ENCODE data around the gene TMEM175.
"Not testable (repeated sequence)": the region's sequence is repeated elsewhere in the genome, so short reads cannot be mapped to it uniquely, and the experiment has no call there.

TMEM175 gene

DNA sequence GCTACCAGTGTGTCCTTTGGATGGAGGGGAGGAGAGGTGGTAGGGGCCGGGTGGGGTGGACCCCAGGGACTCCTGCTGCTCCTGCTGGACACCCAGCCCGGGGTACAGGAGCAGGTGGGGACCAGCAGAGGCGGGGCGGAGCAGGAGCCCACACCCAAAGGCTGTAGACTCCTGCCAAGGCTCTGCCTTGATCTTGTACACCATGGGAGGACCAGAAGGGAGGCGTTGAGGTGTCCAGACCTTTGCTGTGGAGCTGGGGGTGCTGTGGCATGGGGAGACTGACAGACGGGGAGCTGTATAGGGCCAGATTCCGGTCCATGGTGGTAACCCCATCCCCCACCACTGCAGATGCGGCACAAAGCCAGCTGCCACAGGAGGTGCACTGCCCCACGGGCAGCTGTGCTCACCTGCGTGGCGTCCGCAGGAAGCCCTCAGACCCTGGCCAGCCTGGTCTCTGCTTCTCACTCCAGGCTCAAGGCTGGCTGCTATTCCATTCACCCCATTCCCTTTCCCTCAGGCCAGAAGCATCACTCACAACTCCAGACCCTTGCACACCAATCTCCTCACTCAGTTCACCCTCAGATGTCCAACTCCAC, 65.9 kb downstream of the TMEM175 start:
- no peak for DNase-seq (ENCODE audit: low spot score in 2 of 2)
- no peak overlapping the region for H3K4me3 Mint-ChIP-seq

DNA sequence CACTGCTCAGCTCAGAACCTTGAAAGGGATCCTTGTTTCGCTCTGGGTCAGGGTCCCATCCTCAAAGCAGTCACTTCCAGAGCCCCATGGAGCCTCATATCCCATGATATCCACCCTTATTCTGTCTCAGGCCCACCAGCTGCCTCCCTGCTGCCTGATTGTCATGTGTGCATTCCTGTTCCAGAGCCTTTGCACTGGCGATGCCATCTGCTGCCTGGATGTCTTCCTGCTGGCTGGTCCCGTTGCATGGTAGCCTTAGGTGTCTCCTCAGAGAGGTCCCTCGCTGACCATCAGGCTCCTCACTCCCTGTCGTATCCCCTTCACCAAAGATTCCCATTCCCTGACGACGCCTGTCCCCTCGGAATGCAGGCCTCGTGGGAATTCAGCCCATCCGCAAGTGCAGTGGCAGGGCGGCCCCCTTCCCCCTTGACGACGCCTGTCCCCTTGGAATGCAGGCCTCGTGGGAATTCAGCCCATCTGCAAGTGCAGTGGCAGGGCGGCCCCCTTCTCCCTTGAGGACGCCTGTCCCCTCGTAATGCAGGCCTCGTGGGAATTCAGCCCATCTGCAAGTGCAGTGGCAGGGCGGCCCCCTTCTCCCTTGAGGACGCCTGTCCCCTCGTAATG, 67.1 kb downstream of the TMEM175 start:
- DNase-seq (ENCODE audit: low spot score in 2 of 2); H3K36me3 Mint-ChIP-seq; H3K27ac Mint-ChIP-seq; H3K4me1 Mint-ChIP-seq; H3K4me3 Mint-ChIP-seq; H3K9me3 Mint-ChIP-seq; ATAC-seq: not testable (repeated sequence)

More for the DNA sequence above, 65.9 kb downstream of the TMEM175 start:
- Mint-ChIP-seq H3K9me3 (no peaks in the 10 kb centered on the region), H3K27ac (no peak overlapping the region), H3K36me3 (no peaks in the 10 kb centered on the region), H3K4me1 (no peaks in the 10 kb centered on the region)
- no peak for ATAC-seq

DNA sequence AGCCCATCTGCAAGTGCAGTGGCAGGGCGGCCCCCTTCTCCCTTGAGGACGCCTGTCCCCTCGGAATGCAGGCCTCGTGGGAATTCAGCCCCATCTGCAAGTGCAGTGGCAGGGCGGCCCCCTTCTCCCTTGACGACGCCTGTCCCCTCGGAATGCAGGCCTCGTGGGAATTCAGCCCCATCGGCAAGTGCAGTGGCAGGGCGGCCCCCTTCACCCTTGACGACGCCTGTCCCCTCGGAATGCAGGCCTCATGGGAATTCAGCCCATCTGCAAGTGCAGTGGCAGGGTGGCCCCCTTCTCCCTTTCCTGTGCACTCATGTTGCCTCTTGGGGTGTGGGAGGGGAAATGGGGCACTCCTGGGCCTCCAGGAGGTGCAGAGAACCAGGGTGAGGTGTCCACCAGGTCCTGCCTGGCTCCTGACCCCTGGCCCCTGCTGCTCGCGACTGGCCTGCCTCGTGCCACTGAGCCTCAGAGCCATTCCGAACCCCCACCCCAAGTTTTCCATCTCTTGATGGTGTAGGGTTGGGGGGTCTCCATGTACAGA, 67.7 kb downstream of the TMEM175 start:
- H3K4me3 Mint-ChIP-seq = no peak overlapping the region

DNA sequence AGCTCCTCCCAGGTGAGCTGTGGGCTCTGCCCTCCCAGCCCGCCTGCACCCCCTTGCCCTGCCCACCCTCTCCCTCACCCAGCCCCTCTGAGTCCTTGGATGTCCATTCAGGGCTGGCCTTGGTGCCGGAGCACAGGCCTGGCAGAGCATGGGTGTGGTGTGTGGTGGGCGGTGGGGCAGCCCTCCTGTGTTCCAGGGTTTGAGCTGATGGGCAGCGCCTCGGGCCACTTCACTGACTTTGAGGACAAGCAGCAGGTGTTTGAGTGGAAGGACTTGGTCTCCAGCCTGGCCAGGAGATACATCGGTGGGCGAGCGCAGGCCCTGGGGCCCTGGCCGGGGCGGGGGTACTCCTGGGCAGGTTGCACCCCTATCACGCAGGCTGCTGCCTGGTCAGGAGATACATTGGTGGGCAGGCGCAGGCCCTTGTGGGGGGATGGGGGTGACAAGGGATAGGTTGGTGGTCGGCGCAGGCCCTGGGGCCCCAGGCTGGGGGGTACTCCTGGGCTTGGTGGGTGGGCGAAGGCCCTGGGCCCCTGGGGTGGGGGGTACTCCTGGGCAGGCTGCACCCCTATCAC, 68.5 kb downstream of the TMEM175 start:
- no peak overlapping the region for H3K27ac Mint-ChIP-seq
- no peaks in the 10 kb centered on the region for H3K36me3 Mint-ChIP-seq
- no peaks in the 10 kb centered on the region for H3K4me1 Mint-ChIP-seq
- no peak for DNase-seq (ENCODE audit: low spot score in 2 of 2)
- no peak for ATAC-seq
- H3K9me3 Mint-ChIP-seq = no peaks in the 10 kb centered on the region
- no peak overlapping the region for H3K4me3 Mint-ChIP-seq

More for the DNA sequence above, 67.7 kb downstream of the TMEM175 start:
- DNase-seq (ENCODE audit: low spot score in 2 of 2) (no peak), ATAC-seq (no peak)
- H3K27ac Mint-ChIP-seq = no peak overlapping the region
- no peaks in the 10 kb centered on the region for H3K9me3 Mint-ChIP-seq
- no peaks in the 10 kb centered on the region for H3K36me3 Mint-ChIP-seq
- H3K4me1 Mint-ChIP-seq = no peaks in the 10 kb centered on the region

DNA sequence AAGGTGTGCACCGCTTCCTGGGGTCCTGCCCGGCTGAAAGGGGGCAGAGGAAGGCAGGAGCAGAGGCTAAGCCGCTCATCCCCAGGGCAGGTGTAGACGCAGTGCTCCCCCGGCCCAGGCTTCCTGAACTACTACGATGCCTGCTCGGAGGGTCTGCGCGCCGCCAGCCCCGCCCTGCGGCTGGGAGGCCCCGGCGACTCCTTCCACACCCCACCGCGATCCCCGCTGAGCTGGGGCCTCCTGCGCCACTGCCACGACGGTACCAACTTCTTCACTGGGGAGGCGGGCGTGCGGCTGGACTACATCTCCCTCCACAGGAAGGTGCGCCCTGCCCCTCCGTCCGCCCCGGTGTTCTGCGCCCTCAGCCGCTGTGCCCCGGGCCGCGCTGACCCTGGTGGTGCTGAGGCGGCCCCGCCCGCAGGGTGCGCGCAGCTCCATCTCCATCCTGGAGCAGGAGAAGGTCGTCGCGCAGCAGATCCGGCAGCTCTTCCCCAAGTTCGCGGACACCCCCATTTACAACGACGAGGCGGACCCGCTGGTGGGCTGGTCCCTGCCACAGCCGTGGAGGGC, 69.4 kb downstream of the TMEM175 start:
- no peaks in the 10 kb centered on the region for H3K9me3 Mint-ChIP-seq
- no peak overlapping the region for H3K27ac Mint-ChIP-seq
- H3K4me1 Mint-ChIP-seq = no peaks in the 10 kb centered on the region
- ATAC-seq (no peak), DNase-seq (ENCODE audit: low spot score in 2 of 2) (no peak)
- no peak overlapping the region for H3K4me3 Mint-ChIP-seq
- no peaks in the 10 kb centered on the region for H3K36me3 Mint-ChIP-seq

DNA sequence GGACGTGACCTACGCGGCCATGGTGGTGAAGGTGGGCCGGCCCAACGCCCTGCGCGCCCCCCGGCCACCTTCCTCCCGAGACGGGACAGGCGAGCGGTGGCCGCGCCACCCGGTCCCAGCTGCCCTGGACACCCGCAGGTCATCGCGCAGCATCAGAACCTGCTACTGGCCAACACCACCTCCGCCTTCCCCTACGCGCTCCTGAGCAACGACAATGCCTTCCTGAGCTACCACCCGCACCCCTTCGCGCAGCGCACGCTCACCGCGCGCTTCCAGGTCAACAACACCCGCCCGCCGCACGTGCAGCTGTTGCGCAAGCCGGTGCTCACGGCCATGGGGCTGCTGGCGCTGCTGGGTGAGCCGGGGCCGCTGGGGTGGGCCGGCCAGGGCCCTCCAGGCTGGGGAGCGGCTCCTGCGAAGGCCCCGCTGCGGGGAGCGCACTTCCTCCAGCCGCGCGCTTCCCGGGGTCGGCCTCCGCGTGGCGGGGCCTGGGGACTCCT, 69.9 kb downstream of the TMEM175 start:
- H3K9me3 Mint-ChIP-seq = no peaks in the 10 kb centered on the region
- DNase-seq (ENCODE audit: low spot score in 2 of 2) (no peak), ATAC-seq (no peak)
- no peaks in the 10 kb centered on the region for H3K4me1 Mint-ChIP-seq
- no peak overlapping the region for H3K4me3 Mint-ChIP-seq
- H3K27ac Mint-ChIP-seq = no peak overlapping the region
- no peaks in the 10 kb centered on the region for H3K36me3 Mint-ChIP-seq

DNA sequence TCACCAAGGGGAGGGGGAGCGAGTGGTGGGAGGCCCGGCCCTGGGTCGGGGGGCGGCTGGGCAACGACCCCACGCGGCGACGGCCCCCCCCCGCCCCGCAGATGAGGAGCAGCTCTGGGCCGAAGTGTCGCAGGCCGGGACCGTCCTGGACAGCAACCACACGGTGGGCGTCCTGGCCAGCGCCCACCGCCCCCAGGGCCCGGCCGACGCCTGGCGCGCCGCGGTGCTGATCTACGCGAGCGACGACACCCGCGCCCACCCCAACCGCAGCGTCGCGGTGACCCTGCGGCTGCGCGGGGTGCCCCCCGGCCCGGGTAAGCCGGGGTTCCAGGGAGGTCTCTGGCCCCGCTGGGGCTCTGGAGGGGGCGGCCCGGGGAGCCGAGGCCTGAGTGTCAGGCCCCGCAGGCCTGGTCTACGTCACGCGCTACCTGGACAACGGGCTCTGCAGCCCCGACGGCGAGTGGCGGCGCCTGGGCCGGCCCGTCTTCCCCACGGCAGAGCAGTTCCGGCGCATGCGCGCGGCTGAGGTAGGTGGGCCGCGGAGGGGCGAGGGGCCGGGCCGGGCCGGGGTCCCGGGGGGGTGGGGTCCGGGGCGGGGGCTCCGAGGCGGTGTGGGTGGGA, 70.5 kb downstream of the TMEM175 start:
- no peaks in the 10 kb centered on the region for H3K4me1 Mint-ChIP-seq
- H3K9me3 Mint-ChIP-seq = no peaks in the 10 kb centered on the region
- no peaks in the 10 kb centered on the region for H3K36me3 Mint-ChIP-seq
- no peak overlapping the region for H3K4me3 Mint-ChIP-seq
- no peak for ATAC-seq
- DNase-seq (ENCODE audit: low spot score in 2 of 2) = no peak
- no peak overlapping the region for H3K27ac Mint-ChIP-seq

DNA sequence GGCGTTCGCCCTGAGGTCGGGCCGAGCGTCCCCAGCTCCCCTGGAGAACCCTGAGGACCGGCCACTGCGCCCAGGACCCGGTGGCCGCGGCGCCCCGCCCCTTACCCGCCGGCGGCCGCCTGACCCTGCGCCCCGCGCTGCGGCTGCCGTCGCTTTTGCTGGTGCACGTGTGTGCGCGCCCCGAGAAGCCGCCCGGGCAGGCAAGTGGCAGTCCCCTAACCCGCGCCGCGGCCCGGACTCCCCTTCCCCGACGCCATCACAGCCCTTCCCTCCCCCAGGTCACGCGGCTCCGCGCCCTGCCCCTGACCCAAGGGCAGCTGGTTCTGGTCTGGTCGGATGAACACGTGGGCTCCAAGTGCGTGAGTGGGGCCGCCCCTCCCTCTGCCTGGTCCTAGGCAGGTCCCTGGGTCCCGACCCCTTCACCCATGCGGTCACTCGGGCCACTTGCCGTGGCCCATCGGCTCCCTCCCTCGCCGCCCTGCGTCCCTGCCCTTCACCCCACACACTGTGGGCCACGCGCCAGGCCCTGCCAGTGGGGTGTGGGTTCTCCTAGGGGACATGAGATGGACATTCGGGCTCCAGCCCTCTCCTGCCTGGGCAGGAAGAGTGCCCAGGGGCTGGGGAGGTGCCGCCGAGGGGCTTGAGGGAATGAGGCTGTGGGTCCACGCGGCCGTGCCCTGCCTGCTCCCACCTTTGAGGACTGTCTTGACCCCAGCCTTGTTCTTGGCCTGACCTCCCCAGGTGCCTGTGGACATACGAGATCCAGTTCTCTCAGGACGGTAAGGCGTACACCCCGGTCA, 71.2 kb downstream of the TMEM175 start:
- Mint-ChIP-seq H3K9me3 (no peaks in the 10 kb centered on the region), H3K4me1 (peaks cover under 1% of the 10 kb centered on the region), H3K27ac (no peak overlapping the region), H3K36me3 (no peaks in the 10 kb centered on the region), H3K4me3 (no peak overlapping the region)
- DNase-seq (ENCODE audit: low spot score in 2 of 2) (no peak), ATAC-seq (no peak)

DNA sequence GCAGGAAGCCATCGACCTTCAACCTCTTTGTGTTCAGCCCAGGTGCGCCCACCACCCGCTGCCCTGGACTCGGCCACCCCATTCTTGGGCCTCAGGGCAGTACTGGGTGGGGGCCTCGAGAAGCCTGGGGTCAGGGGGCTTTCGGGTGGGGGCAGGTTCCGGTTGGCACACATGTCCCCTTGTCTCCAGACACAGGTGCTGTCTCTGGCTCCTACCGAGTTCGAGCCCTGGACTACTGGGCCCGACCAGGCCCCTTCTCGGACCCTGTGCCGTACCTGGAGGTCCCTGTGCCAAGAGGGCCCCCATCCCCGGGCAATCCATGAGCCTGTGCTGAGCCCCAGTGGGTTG, 71.8 kb downstream of the TMEM175 start:
- no peaks in the 10 kb centered on the region for H3K36me3 Mint-ChIP-seq
- H3K4me3 Mint-ChIP-seq = no peak overlapping the region
- H3K4me1 Mint-ChIP-seq = peaks cover 6% of the 10 kb centered on the region
- no peaks in the 10 kb centered on the region for H3K9me3 Mint-ChIP-seq
- ATAC-seq (no peak), DNase-seq (ENCODE audit: low spot score in 2 of 2) (no peak)
- no peak overlapping the region for H3K27ac Mint-ChIP-seq

DNA sequence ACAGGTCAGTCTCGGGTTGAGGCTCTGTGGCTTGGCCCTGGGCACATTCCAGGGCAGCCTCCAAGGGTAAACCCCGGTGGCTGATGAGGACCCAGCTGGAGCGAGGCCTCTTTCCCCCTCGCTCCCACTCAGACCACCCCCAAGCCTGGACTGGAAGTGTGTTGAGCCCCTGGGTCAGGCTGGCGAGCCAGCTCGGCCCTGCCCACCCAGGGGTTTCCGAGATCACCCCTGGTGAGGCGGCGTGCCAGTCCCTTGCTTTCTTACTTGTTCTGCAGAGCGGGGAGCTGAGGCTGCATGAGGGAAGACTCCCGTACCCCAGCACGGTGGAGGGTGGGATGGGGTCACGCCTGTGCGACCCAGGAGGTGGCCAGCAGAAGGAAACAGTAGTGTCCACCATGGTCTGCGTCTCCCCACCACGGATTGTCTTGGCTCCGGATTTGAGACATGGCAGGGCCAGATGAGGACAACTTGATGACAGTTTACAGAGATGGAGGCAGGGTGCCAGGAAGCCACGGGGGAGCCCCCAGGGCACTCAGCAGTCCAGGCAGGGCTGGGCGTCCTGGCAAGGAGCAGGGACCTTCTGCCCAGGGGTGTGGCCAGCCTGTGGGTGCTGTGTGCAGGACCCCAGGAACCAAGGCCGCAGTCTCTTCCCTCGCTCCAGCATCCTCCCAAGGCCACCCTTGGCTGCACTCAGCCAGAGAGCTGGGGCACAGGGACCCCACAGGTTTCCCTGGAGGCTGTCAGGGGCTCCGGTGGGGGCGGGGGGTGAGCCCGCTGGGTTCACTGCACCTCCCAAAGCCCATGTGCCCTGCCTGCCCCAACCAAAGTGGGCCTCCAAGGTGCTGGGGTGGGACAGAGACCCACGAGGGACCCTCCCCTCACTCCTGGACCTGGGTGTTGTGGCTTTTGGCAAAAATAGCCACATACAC, 72.6 kb downstream of the TMEM175 start:
- Mint-ChIP-seq H3K36me3 (no peaks in the 10 kb centered on the region), H3K4me3 (no peak overlapping the region), H3K4me1 (peaks cover 9% of the 10 kb centered on the region), H3K9me3 (no peaks in the 10 kb centered on the region), H3K27ac (no peak overlapping the region)
- ATAC-seq = no peak
- no peak for DNase-seq (ENCODE audit: low spot score in 2 of 2)

DNA sequence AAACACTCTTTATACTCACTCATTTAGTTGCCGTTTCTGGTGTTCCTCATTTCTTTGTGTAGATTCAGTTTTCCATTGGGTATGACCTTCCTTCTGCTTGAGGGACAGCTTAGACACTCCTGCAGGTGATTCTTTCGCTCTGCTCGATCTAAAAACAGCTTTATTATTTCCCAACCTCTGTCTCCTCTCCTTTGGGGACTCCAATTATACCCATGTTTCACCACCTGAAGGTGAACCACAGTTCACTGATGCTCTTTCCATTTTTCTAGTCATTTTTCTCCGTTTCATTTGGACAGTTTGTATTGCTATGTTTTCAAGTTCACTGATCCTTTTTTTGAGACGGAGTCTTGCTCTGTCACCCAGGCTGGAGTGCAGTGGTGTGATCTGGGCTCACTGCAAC, 74.6 kb downstream of the TMEM175 start:
- DNase-seq (ENCODE audit: low spot score in 2 of 2) (no peak), ATAC-seq (no peak)
- Mint-ChIP-seq H3K9me3 (no peaks in the 10 kb centered on the region), H3K36me3 (peaks cover 7% of the 10 kb centered on the region), H3K4me1 (peaks cover 16% of the 10 kb centered on the region), H3K4me3 (no peak overlapping the region), H3K27ac (no peak overlapping the region)

Measured in stimulated activated effector memory CD8-positive, alpha-beta T cell treated with anti-CD3 and anti-CD28 coated beads, Interleukin-12 subunit alpha, Interleukin-12 subunit beta, amount 100 ng/mL, for 72 hours (primary cell).